IMR-90 (cell line): ENCODE measurements around the gene MAMDC4. TPM values are rescaled to one million over a fixed set of nuclear protein-coding genes. Genes with fewer than 3 reads are reported as not detected.

ENCODE experiments used
- ATAC-seq: fragments of 200-7000 bp; cut with Tn5 transposase; 2 replicates; pipeline ENCODE4 v1.9.1; 2020; ENCODE audit warnings: low read depth, mild to moderate bottlenecking, moderate library complexity
- BruUV-seq: library from RNA; stranded (reverse); fragments of 400-500 nt; replicated peaks from 2 replicates; lab custom pipeline; 2021; lab: Mats Ljungman, UMichigan
- CTCF ChIA-PET: fragments of 300-600 bp; formaldehyde crosslinking; extraction: SDS; loops from one replicate; lab custom pipeline; 2021; ENCODE audit warnings: antibody characterized with exemption; lab: Yijun Ruan, JAX
- POLR2A ChIA-PET: fragments of 300-600 bp; sonication (Branson Sonifier 250); formaldehyde crosslinking; loops from one replicate; lab custom pipeline; 2022; ENCODE audit warnings: antibody characterized with exemption; ENCODE audit not compliant: unreplicated experiment; lab: Charles Lee
- DNase-seq: peaks from one replicate; pipeline ENCODE4 v3.0.0; 2013
- H2AFZ ChIP-seq: replicated peaks from 2 replicates; pipeline ENCODE3; 2013; ENCODE audit warnings: low read length, mild to moderate bottlenecking; ENCODE audit not compliant: poor library complexity
- H2AK5ac ChIP-seq: 2 replicates; pipeline ENCODE4 v1.6.1; 2013; ENCODE audit warnings: low read depth, low read length, inconsistent platforms
- H2AK9ac ChIP-seq: replicated peaks from 2 replicates; pipeline ENCODE3; 2013; ENCODE audit warnings: mild to moderate bottlenecking, low read depth, low read length, moderate library complexity; ENCODE audit not compliant: poor library complexity
- H2BK120ac ChIP-seq: 2 replicates; pipeline ENCODE4 v1.6.1; 2013; ENCODE audit warnings: low read depth, low read length, inconsistent platforms
- H2BK15ac ChIP-seq: 3 replicates; pipeline ENCODE4 v1.6.1; 2013; ENCODE audit warnings: low read depth, low read length, inconsistent platforms
- H2BK20ac ChIP-seq: 2 replicates; pipeline ENCODE4 v1.6.1; 2013; ENCODE audit warnings: low read depth, mild to moderate bottlenecking, inconsistent platforms, low read length, moderate library complexity
- H2BK5ac ChIP-seq: 2 replicates; pipeline ENCODE4 v1.6.1; 2013; ENCODE audit warnings: mild to moderate bottlenecking, low read depth, low read length, inconsistent platforms; ENCODE audit not compliant: poor library complexity, severe bottlenecking
- H3K14ac ChIP-seq: replicated peaks from 2 replicates; pipeline ENCODE4 v1.6.1; 2013; ENCODE audit warnings: low read depth, low read length, inconsistent platforms
- H3K18ac ChIP-seq: 2 replicates; pipeline ENCODE4 v1.6.1; 2013; ENCODE audit warnings: low read depth, low read length, control low read depth
- H3K23ac ChIP-seq: 2 replicates; pipeline ENCODE4 v1.6.1; 2013; ENCODE audit warnings: low read depth, low read length, inconsistent platforms
- H3K27ac ChIP-seq: 2 replicates; pipeline ENCODE4 v1.5.1; 2013; ENCODE audit warnings: mild to moderate bottlenecking, control low read depth, low read length; ENCODE audit not compliant: insufficient read depth
- H3K27me3 ChIP-seq: 2 replicates; pipeline ENCODE4 v1.6.1; 2013; ENCODE audit warnings: low read length; ENCODE audit not compliant: control insufficient read depth, insufficient read depth
- H3K36me3 ChIP-seq: 2 replicates; pipeline ENCODE4 v1.6.1; 2013; ENCODE audit warnings: low read length, mixed read lengths; ENCODE audit not compliant: control insufficient read depth, insufficient read depth
- H3K4ac ChIP-seq: 2 replicates; pipeline ENCODE4 v1.6.1; 2013; ENCODE audit warnings: low read depth, low read length, inconsistent platforms
- H3K4me1 ChIP-seq: 2 replicates; pipeline ENCODE4 v1.6.1; 2013; ENCODE audit warnings: low read length, mixed read lengths; ENCODE audit not compliant: control insufficient read depth, insufficient read depth
- H3K4me2 ChIP-seq: 2 replicates; pipeline ENCODE4 v1.6.1; 2013; ENCODE audit warnings: low read depth, mild to moderate bottlenecking, control low read depth, low read length, moderate library complexity
- H3K4me3 ChIP-seq: 2 replicates; pipeline ENCODE4 v1.5.1; 2013; ENCODE audit warnings: low read depth, mild to moderate bottlenecking, control low read depth, low read length, moderate library complexity; ENCODE audit not compliant: insufficient read depth
- H3K56ac ChIP-seq: 2 replicates; pipeline ENCODE4 v1.6.1; 2013; ENCODE audit warnings: low read length, inconsistent platforms; ENCODE audit not compliant: insufficient read depth; ENCODE audit errors: extremely low read depth
- H3K79me1 ChIP-seq, 2 experiments: 2 replicates each; pipeline ENCODE4 v1.6.1; 2013; ENCODE audit warnings: low read length in 2 of 2, inconsistent platforms in 1 of 2, low read depth in 1 of 2
- H3K9ac ChIP-seq: 2 replicates; pipeline ENCODE4 v1.6.1; 2013; ENCODE audit warnings: low read depth, low read length, control low read depth
- H3K9me1 ChIP-seq: 2 replicates; pipeline ENCODE4 v1.6.1; 2013; ENCODE audit warnings: low read length, inconsistent platforms; ENCODE audit not compliant: insufficient read depth
- H3K9me3 ChIP-seq: 2 replicates; pipeline ENCODE4 v1.6.1; 2013; ENCODE audit warnings: low read length; ENCODE audit not compliant: control insufficient read depth, insufficient read depth
- H4K20me1 ChIP-seq: 2 replicates; pipeline ENCODE4 v1.6.1; 2013; ENCODE audit warnings: low read length, inconsistent platforms; ENCODE audit not compliant: insufficient read depth
- H4K5ac ChIP-seq: 2 replicates; pipeline ENCODE4 v1.6.1; 2013; ENCODE audit warnings: mild to moderate bottlenecking, low read depth, low read length, control low read depth
- H4K8ac ChIP-seq, 2 experiments: 2 replicates each; pipeline ENCODE4 v1.6.1; 2013; ENCODE audit warnings: low read depth in 2 of 2, low read length in 2 of 2, control low read depth in 1 of 2, inconsistent platforms in 1 of 2
- H4K91ac ChIP-seq: 2 replicates; pipeline ENCODE4 v1.6.1; 2013; ENCODE audit warnings: low read depth, low read length, inconsistent platforms; ENCODE audit not compliant: insufficient read depth
- MXI1 ChIP-seq: IDR thresholded peaks from 2 replicates; pipeline ENCODE4 v1.6.1; 2012; ENCODE audit warnings: low read depth, mild to moderate bottlenecking, low read length, moderate library complexity, borderline replicate concordance
- POLR2A ChIP-seq: IDR thresholded peaks from 2 replicates; pipeline ENCODE4 v1.6.1; 2012; ENCODE audit warnings: mild to moderate bottlenecking, low read depth, low read length
- WGBS, 2 experiments: methylation state at CpG; one replicate each; pipeline versions ENCODE4 v1.1.5 to v1.1.7; 2013; ENCODE audit warnings: missing lambda C conversion rate in 2 of 2; ENCODE audit not compliant: insufficient read length in 1 of 2; ENCODE audit errors: extremely low coverage in 2 of 2; 5-methylcytosine and 5-hydroxymethylcytosine counted together
- dilution Hi-C: fragments of 300-500 bp; cut with HindIII; formaldehyde crosslinking; loops from one replicate; pipeline ENCODE4 v1.14.3; 2018; ENCODE audit warnings: low sequenced_read_pairs; ENCODE audit not compliant: unreplicated experiment
- in situ Hi-C: fragments of 300-500 bp; cut with MboI; formaldehyde crosslinking; loops from 3 replicates; pipeline ENCODE4 v1.14.3; 2019; ENCODE audit warnings: low sequenced_read_pairs, inconsistent platforms, mixed read lengths
- intact Hi-C: fragments of 100-400 bp; cut with micrococcal nuclease; formaldehyde crosslinking; loops from 2 replicates; pipeline ENCODE4 v1.10.0; 2022
- polyA plus RNA-seq, 3 experiments: library from polyadenylated mRNA; depleted of rRNA; stranded (reverse); fragments of >200 nt; gene quantifications; 2 replicates each; pipeline ENCODE4 v1.2.3, GENCODE V29; 2012; ENCODE audit warnings: low replicate concordance in 1 of 3
- total RNA-seq: library from RNA; depleted of rRNA; stranded (reverse); fragments of >200 nt; gene quantifications from 2 replicates; pipeline ENCODE4 v1.2.3, GENCODE V29; 2012

MAMDC4 gene
- total and polyA plus RNA-seq, 2 of the 4 experiments (the other 2 are of a cell fraction): 0.18 to 3.5 TPM

- H4K91ac ChIP-seq: peak overlapping the region; percentile 41; the same call in 1 of the 2 replicates
These were observed 1.9 kb upstream of the MAMDC4 start for GRCh38 chr9:136849960-136850865.

More at GRCh38 chr9:136849960-136850865, 1.9 kb upstream of the MAMDC4 start:
- Histone ChIP-seq H2AFZ (peak overlapping the region; percentile 89), H4K20me1 (peaks cover 20% of the 10 kb centered on the region), H2BK5ac (peak overlapping the region; percentile 78), H3K4me3 (peak overlapping the region; percentile 76), H3K9ac (peak overlapping the region; percentile 90), H2AK9ac (peak overlapping the region; percentile 100), H3K4me1 (peaks cover 9% of the 10 kb centered on the region), H4K8ac (peak overlapping the region; percentile 78 to 90; a peak in 3 of 4 replicates), H3K9me1 (no peaks in the 10 kb centered on the region), H2BK120ac (no peak overlapping the region), H3K27me3 (peaks cover 18% of the 10 kb centered on the region), H3K56ac (peak overlapping the region; percentile 64; the same call in 1 of the 2 replicates), H3K4me2 (peak overlapping the region; percentile 90), H3K14ac (peak overlapping the region; percentile 95), H3K79me1 (peaks cover 9 to 21% of the 10 kb centered on the region in 2 experiments; a peak in 2 of 4 replicates), H2BK15ac (no peak overlapping the region), H2AK5ac (peak overlapping the region; percentile 99), H3K9me3 (peaks cover 6% of the 10 kb centered on the region; the same call in 1 of the 2 replicates), H3K18ac (no peak overlapping the region), H3K36me3 (peaks cover 14% of the 10 kb centered on the region; the same call in 1 of the 2 replicates), H3K23ac (peak overlapping the region; percentile 89), H3K4ac (peak overlapping the region; percentile 93), H4K5ac (no peak overlapping the region), H3K27ac (peak overlapping the region; percentile 81), H2BK20ac (no peak overlapping the region)
- DNase-seq: no peak
- dilution Hi-C loops (no loop called here), in situ Hi-C loops (no loop called here), intact Hi-C loops (loop anchor here (2.0 kb wide), 1 partner anchor 95 kb away; the partner anchor contains the start of genes C8G and FBXW5)
- ChIA-PET CTCF (no interaction called here), POLR2A (no interaction called here)
- no peak for ATAC-seq
- TF ChIP-seq POLR2A (no peak), MXI1 (peak; percentile 50; the same call in 1 of the 2 replicates)
- BruUV-seq: TSS peak; percentile 44
- WGBS, 2 experiments: 51% methylated on average over 20 of the region's 43 CpGs; no CpG with 5 or more reads in 1 of the 2 experiments
